Brain microvascular endothelial cell (primary cell): ENCODE data around the gene EXOC4.

ENCODE experiments used
- DNase-seq: peaks from one replicate; pipeline ENCODE4 v3.0.0-alpha.2; 2020
- H3K27ac ChIP-seq: fragments of 250-450 bp; sonication (Bioruptor Pico); 2 replicates; pipeline ENCODE4 v1.5.1; 2020; ENCODE audit warnings: mild to moderate bottlenecking, moderate library complexity
- H3K27me3 ChIP-seq: fragments of 250-450 bp; sonication (Bioruptor Pico); replicated peaks from 2 replicates; pipeline ENCODE4 v1.5.1; 2020; ENCODE audit warnings: mild to moderate bottlenecking
- H3K36me3 ChIP-seq: fragments of 250-450 bp; sonication (Bioruptor Pico); replicated peaks from 2 replicates; pipeline ENCODE4 v1.5.1; 2020; ENCODE audit warnings: mild to moderate bottlenecking
- H3K4me3 ChIP-seq: 2 replicates; pipeline ENCODE4 v1.5.1; 2011; ENCODE audit warnings: low read depth, mild to moderate bottlenecking, control low read depth, low read length, moderate library complexity
- CTCF ChIP-seq: IDR thresholded peaks from 2 replicates; pipeline ENCODE4 v1.5.1; 2011; ENCODE audit warnings: low read depth, mild to moderate bottlenecking, moderate library complexity, low read length, control low read depth, inconsistent platforms; ENCODE audit errors: missing control alignments
- in situ Hi-C: cut with HindIII; loops from 2 replicates; pipeline ENCODE4 v1.10.0; 2017; ENCODE audit warnings: low sequenced_read_pairs, low pct_ligation_motif_present

The EXOC4 gene

GRCh38 chr7:133919810-133920209, 666.9 kb downstream of the EXOC4 start:
- no peak for DNase-seq
- no peak for TF ChIP-seq CTCF
- H3K27ac ChIP-seq, result no peak overlapping the region
- no peak overlapping the region for H3K4me3 ChIP-seq
- no peaks in the 10 kb centered on the region for H3K36me3 ChIP-seq
- in situ Hi-C loops, result no loop called here
- no peaks in the 10 kb centered on the region for H3K27me3 ChIP-seq

GRCh38 chr7:133921635-133922182, 668.8 kb downstream of the EXOC4 start:
- in situ Hi-C loops, result no loop called here

GRCh38 chr7:133923974-133924373, 671.1 kb downstream of the EXOC4 start:
- no peak for DNase-seq
- H3K36me3 ChIP-seq, result no peaks in the 10 kb centered on the region
- no peaks in the 10 kb centered on the region for H3K27me3 ChIP-seq
- no peak overlapping the region for H3K4me3 ChIP-seq
- TF ChIP-seq CTCF, result no peak
- no peak overlapping the region for H3K27ac ChIP-seq
- in situ Hi-C loops, result no loop called here

More at GRCh38 chr7:133921635-133922182, 668.8 kb downstream of the EXOC4 start:
- Histone ChIP-seq H3K4me3 (no peak overlapping the region), H3K36me3 (no peaks in the 10 kb centered on the region), H3K27me3 (no peaks in the 10 kb centered on the region), H3K27ac (no peak overlapping the region)
- DNase-seq, result no peak
- no peak for TF ChIP-seq CTCF

- TF ChIP-seq CTCF, result no peak
- Histone ChIP-seq H3K27ac (no peak overlapping the region), H3K36me3 (no peaks in the 10 kb centered on the region), H3K4me3 (no peak overlapping the region), H3K27me3 (no peaks in the 10 kb centered on the region)
- DNase-seq, result no peak
- in situ Hi-C loops, result no loop called here
Measured at GRCh38 chr7:133931053-133931452, 678.2 kb downstream of the EXOC4 start.

GRCh38 chr7:133932591-133932990, 679.7 kb downstream of the EXOC4 start:
- H3K36me3 ChIP-seq, result no peaks in the 10 kb centered on the region
- TF ChIP-seq CTCF, result no peak
- in situ Hi-C loops, result no loop called here
- H3K27ac ChIP-seq, result no peak overlapping the region
- H3K27me3 ChIP-seq, result no peaks in the 10 kb centered on the region
- H3K4me3 ChIP-seq, result no peak overlapping the region
- DNase-seq, result no peak

- Histone ChIP-seq H3K4me3 (no peak overlapping the region), H3K27me3 (no peaks in the 10 kb centered on the region), H3K36me3 (no peaks in the 10 kb centered on the region), H3K27ac (no peak overlapping the region)
- no peak for TF ChIP-seq CTCF
- no peak for DNase-seq
- in situ Hi-C loops, result no loop called here
Measured at GRCh38 chr7:133934262-133934976, 681.5 kb downstream of the EXOC4 start.
